Esophagus (tissue), 2 donors: ENCODE measurements around the gene CCDC107. TPM values are rescaled to one million over a fixed set of nuclear protein-coding genes. Genes with fewer than 3 reads are reported as not detected.

ENCODE experiments used
- H3K27ac ChIP-seq, 2 donors: one replicate each; pipeline ENCODE4 v1.5.1; 2013; ENCODE audit warnings: low read depth in 2 of 2, mild to moderate bottlenecking in 2 of 2, inconsistent platforms in 1 of 2, low read length in 1 of 2, moderate library complexity in 1 of 2
- H3K27me3 ChIP-seq, 2 donors: one replicate each; pipeline ENCODE4 v1.6.1; 2013; ENCODE audit warnings: low read length in 2 of 2, control low read depth in 1 of 2, mild to moderate bottlenecking in 1 of 2; ENCODE audit not compliant: insufficient read depth in 2 of 2, control insufficient read depth in 1 of 2
- H3K36me3 ChIP-seq, 2 donors: one replicate each; pipeline ENCODE4 v1.6.1; 2013; ENCODE audit warnings: low read length in 1 of 2; ENCODE audit not compliant: control insufficient read depth in 2 of 2, insufficient read depth in 2 of 2
- H3K4me1 ChIP-seq, 2 donors: one replicate each; pipeline ENCODE4 v1.6.1; 2013; ENCODE audit warnings: low read length in 1 of 2; ENCODE audit not compliant: control insufficient read depth in 2 of 2, insufficient read depth in 2 of 2
- H3K4me3 ChIP-seq, 2 donors: one replicate each; pipeline ENCODE4 v1.5.1; 2013; ENCODE audit warnings: low read length in 2 of 2, mild to moderate bottlenecking in 2 of 2, low read depth in 1 of 2, moderate library complexity in 1 of 2
- H3K9me3 ChIP-seq, 2 donors: one replicate each; pipeline ENCODE4 v1.6.1; 2013; ENCODE audit warnings: mild to moderate bottlenecking in 2 of 2, low read depth in 1 of 2, low read length in 1 of 2, moderate library complexity in 1 of 2; ENCODE audit not compliant: control insufficient read depth in 2 of 2, insufficient read depth in 1 of 2
- WGBS, 2 donors: extraction: QIAGEN DNeasy Blood & Tissue Kit; methylation state at CpG; one replicate each; pipeline ENCODE4 v1.1.7; 2013; 5-methylcytosine and 5-hydroxymethylcytosine counted together
- polyA plus RNA-seq, 2 donors: library from polyadenylated mRNA; stranded (reverse); fragments of 200-250 nt; gene quantifications; one replicate each; pipeline ENCODE4 v1.2.3, GENCODE V29; 2013
- donor health status: healthy with polysubstance abuse.
- donor health status: Bipolar disorder and iron deficiency.

The CCDC107 gene
- polyA plus RNA-seq, 2 donors, result 17.3 to 21.1 TPM

GRCh38 chr9:35666549-35666948, 8.5 kb downstream of the CCDC107 start:
- Histone ChIP-seq H3K9me3 (no peaks in the 10 kb centered on the region), H3K4me3 (no peak overlapping the region), H3K36me3 (peaks cover 0 to 5% of the 10 kb centered on the region in 2 donors), H3K27me3 (no peaks in the 10 kb centered on the region), H3K27ac (no peak overlapping the region), H3K4me1 (peaks cover 7 to 13% of the 10 kb centered on the region in 2 donors)
- 86 to 90% methylated on average over 5 of the region's 5 CpGs for WGBS, 2 donors

GRCh38 chr9:35667939-35668338, 9.8 kb downstream of the CCDC107 start:
- WGBS, 2 donors, result 95 to 98% methylated on average over 3 of the region's 3 CpGs
- H3K27me3 ChIP-seq, result no peaks in the 10 kb centered on the region
- H3K36me3 ChIP-seq, result no peaks in the 10 kb centered on the region
- H3K4me3 ChIP-seq, result no peak overlapping the region
- H3K4me1 ChIP-seq, result peaks cover 7% of the 10 kb centered on the region in 2 donors
- no peaks in the 10 kb centered on the region for H3K9me3 ChIP-seq
- H3K27ac ChIP-seq, result no peak overlapping the region

GRCh38 chr9:35669331-35670145, 11.4 kb downstream of the CCDC107 start:
- Histone ChIP-seq H3K36me3 (no peaks in the 10 kb centered on the region), H3K27me3 (no peaks in the 10 kb centered on the region), H3K27ac (no peak overlapping the region), H3K4me3 (no peak overlapping the region), H3K9me3 (no peaks in the 10 kb centered on the region), H3K4me1 (peaks cover 3 to 10% of the 10 kb centered on the region in 2 donors)
- WGBS, 2 donors, result 54 to 65% methylated on average over 6 of the region's 6 CpGs

- 38% methylated on average over 10 of the region's 10 CpGs for WGBS, 2 donors
Observed at GRCh38 chr9:35673132-35674024, 15.3 kb downstream of the CCDC107 start, which contains the start of gene CA9. CA9 (plus strand) TSS chr9:35673928; CDS start chr9:35673960, 32 bp downstream.

GRCh38 chr9:35674025-35674361, 15.9 kb downstream of the CCDC107 start:
- Histone ChIP-seq H3K4me1 (peaks cover 0 to 10% of the 10 kb centered on the region in 2 donors), H3K27ac (no peak overlapping the region), H3K27me3 (no peaks in the 10 kb centered on the region), H3K36me3 (no peaks in the 10 kb centered on the region), H3K4me3 (no peak overlapping the region), H3K9me3 (no peaks in the 10 kb centered on the region)
- 54 to 62% methylated on average over 3 of the region's 3 CpGs for WGBS, 2 donors

More at GRCh38 chr9:35673132-35674024, 15.3 kb downstream of the CCDC107 start, which contains the start of gene CA9:
- Histone ChIP-seq H3K4me3 (no peak within 1 kb of the TSS), H3K36me3 (no peaks in the 10 kb centered on the region), H3K27me3 (no peaks in the 10 kb centered on the region), H3K27ac (peak within 1 kb of the TSS in 1 of 2 donors; percentile 18), H3K9me3 (no peaks in the 10 kb centered on the region), H3K4me1 (peaks cover 0 to 10% of the 10 kb centered on the region in 2 donors)

GRCh38 chr9:35675204-35675603, 17.1 kb downstream of the CCDC107 start:
- H3K4me3 ChIP-seq, result no peak overlapping the region
- no peaks in the 10 kb centered on the region for H3K9me3 ChIP-seq
- WGBS, 2 donors, result 43% methylated on average over 13 of the region's 13 CpGs
- H3K27me3 ChIP-seq, result no peaks in the 10 kb centered on the region
- H3K27ac ChIP-seq, result no peak overlapping the region
- no peaks in the 10 kb centered on the region for H3K36me3 ChIP-seq
- H3K4me1 ChIP-seq, result peaks cover 0 to 10% of the 10 kb centered on the region in 2 donors

GRCh38 chr9:35675732-35676392, 17.8 kb downstream of the CCDC107 start:
- Histone ChIP-seq H3K27ac (no peak overlapping the region), H3K9me3 (no peaks in the 10 kb centered on the region), H3K27me3 (no peaks in the 10 kb centered on the region), H3K4me3 (peak overlapping the region; percentile 7 to 26), H3K36me3 (no peaks in the 10 kb centered on the region), H3K4me1 (peaks cover 0 to 10% of the 10 kb centered on the region in 2 donors)
- WGBS, 2 donors, result 10 to 12% methylated on average over 46 to 51 of the region's 51 CpGs

GRCh38 chr9:35679091-35679490, 21.0 kb downstream of the CCDC107 start:
- H3K36me3 ChIP-seq, result no peaks in the 10 kb centered on the region
- WGBS, 2 donors, result 89 to 92% methylated on average over 5 of the region's 5 CpGs
- H3K27me3 ChIP-seq, result no peaks in the 10 kb centered on the region
- no peak overlapping the region for H3K4me3 ChIP-seq
- H3K9me3 ChIP-seq, result peaks cover 0 to 3% of the 10 kb centered on the region in 2 donors
- H3K4me1 ChIP-seq, result peaks cover 2 to 4% of the 10 kb centered on the region in 2 donors
- no peak overlapping the region for H3K27ac ChIP-seq

- no peaks in the 10 kb centered on the region for H3K27me3 ChIP-seq
- peaks cover 2 to 4% of the 10 kb centered on the region in 2 donors for H3K4me1 ChIP-seq
- H3K4me3 ChIP-seq, result no peak overlapping the region
- 83% methylated on average over 8 of the region's 8 CpGs for WGBS, 2 donors
- H3K9me3 ChIP-seq, result peaks cover 0 to 3% of the 10 kb centered on the region in 2 donors
- peaks cover 0 to 7% of the 10 kb centered on the region in 2 donors for H3K36me3 ChIP-seq
- no peak overlapping the region for H3K27ac ChIP-seq
Observed at GRCh38 chr9:35679766-35680330, 21.8 kb downstream of the CCDC107 start.
